B cell (primary cell): ENCODE measurements around the gene KLF3. TPM values are rescaled to one million over a fixed set of nuclear protein-coding genes. Genes with fewer than 3 reads are reported as not detected.

Experiments
- ATAC-seq: fragments of 200-7000 bp; cut with Tn5 transposase; one replicate; pipeline ENCODE4 v1.10.0; 2021; ENCODE audit warnings: low read depth, mild to moderate bottlenecking, moderate number of reproducible peaks, moderate library complexity
- CTCF ChIA-PET: fragments of 350-600 bp; sonication (Branson Sonifier 250); formaldehyde crosslinking; loops from one replicate; lab custom pipeline; 2021; ENCODE audit warnings: antibody characterized with exemption, inconsistent platforms; lab: Charles Lee
- POLR2A ChIA-PET: fragments of 350-600 bp; sonication (Branson Sonifier 250); formaldehyde crosslinking; loops from one replicate; lab custom pipeline; 2021; ENCODE audit warnings: antibody characterized with exemption; lab: Charles Lee
- DNase-seq: peaks from one replicate; pipeline ENCODE4 v3.0.0; 2013
- H2AFZ ChIP-seq: 2 replicates; pipeline ENCODE4 v1.6.1; 2012; ENCODE audit warnings: mild to moderate bottlenecking, low read depth, low read length; ENCODE audit not compliant: insufficient read depth, poor library complexity, severe bottlenecking
- H3K27ac ChIP-seq, 2 donors: 1 replicate in 1 of 2; 2 replicates in 1 of 2; pipeline ENCODE4 v1.5.1; 2012 to 2013; ENCODE audit warnings: low read length in 2 of 2, mild to moderate bottlenecking in 2 of 2, moderate library complexity in 1 of 2
- H3K27me3 ChIP-seq, 4 experiments: fragments of 200-600 bp in 1 of 4; sonication (generic) in 1 of 4; replicated peaks in 1 of 4; 1 replicate in 2 of 4; 2 replicates in 2 of 4; pipeline versions ENCODE4 v1.6.1 to v1.7.0; 2013 to 2016; ENCODE audit warnings: low read length in 3 of 4, mild to moderate bottlenecking in 2 of 4, mixed read lengths in 1 of 4, moderate library complexity in 1 of 4; ENCODE audit not compliant: insufficient read depth in 4 of 4, control insufficient read depth in 3 of 4; ENCODE audit errors: control extremely low read depth in 1 of 4
- H3K36me3 ChIP-seq, 2 experiments: replicated peaks in 1 of 2; 1 replicate in 1 of 2; 2 replicates in 1 of 2; pipeline versions ENCODE4 v1.6.1 to v1.7.1; 2013; ENCODE audit warnings: low read length in 1 of 2; ENCODE audit not compliant: insufficient read depth in 2 of 2, control insufficient read depth in 1 of 2; ENCODE audit errors: control extremely low read depth in 1 of 2, extremely low read depth in 1 of 2
- H3K4me1 ChIP-seq, 2 donors: fragments of 200-600 bp in 1 of 2; sonication (generic) in 1 of 2; 1 replicate in 1 of 2; 2 replicates in 1 of 2; pipeline versions ENCODE4 v1.5.1 to v1.6.1; 2013 to 2017; ENCODE audit warnings: low read length in 2 of 2; ENCODE audit not compliant: control insufficient read depth in 2 of 2, insufficient read depth in 2 of 2
- H3K4me2 ChIP-seq: replicated peaks from 2 replicates; pipeline ENCODE3; 2012; ENCODE audit warnings: mild to moderate bottlenecking, low read depth, low read length; ENCODE audit not compliant: poor library complexity, severe bottlenecking
- H3K4me3 ChIP-seq, 5 experiments: fragments of 200-600 bp in 1 of 5; sonication (generic) in 1 of 5; 1 replicate in 3 of 5; 2 replicates in 2 of 5; pipeline versions ENCODE4 v1.5.1 to v1.7.0; 2011 to 2016; ENCODE audit warnings: low read length in 4 of 5, mild to moderate bottlenecking in 4 of 5, low read depth in 2 of 5, control low read depth in 1 of 5, moderate library complexity in 1 of 5; ENCODE audit not compliant: insufficient read depth in 1 of 5; ENCODE audit errors: control extremely low read depth in 1 of 5, extremely low read depth in 1 of 5
- H3K79me2 ChIP-seq: fragments of 200-600 bp; sonication (generic); one replicate; pipeline ENCODE4 v1.6.0; 2016; ENCODE audit warnings: low read length; ENCODE audit not compliant: control insufficient read depth, insufficient read depth
- H3K9ac ChIP-seq: fragments of 200-600 bp; sonication (generic); 2 replicates; pipeline ENCODE4 v1.6.1; 2017; ENCODE audit warnings: mild to moderate bottlenecking, low read length, moderate library complexity
- H3K9me3 ChIP-seq, 3 donors: one replicate each; pipeline versions ENCODE4 v1.6.1 to v1.7.1; 2013; ENCODE audit warnings: low read length in 2 of 3; ENCODE audit not compliant: control insufficient read depth in 2 of 3, insufficient read depth in 1 of 3; ENCODE audit errors: control extremely low read depth in 1 of 3
- H4K20me1 ChIP-seq: 2 replicates; pipeline ENCODE4 v1.6.0; 2012; ENCODE audit warnings: mild to moderate bottlenecking, low read length; ENCODE audit not compliant: insufficient read depth, control insufficient read depth, poor library complexity, severe bottlenecking
- H3K27ac Mint-ChIP-seq: one replicate; pipeline ENCODE4 v1.8.0; 2021; ENCODE audit warnings: mixed read lengths
- H3K27me3 Mint-ChIP-seq: one replicate; pipeline ENCODE4 v1.8.0; 2021; ENCODE audit warnings: mixed read lengths
- H3K4me1 Mint-ChIP-seq: one replicate; pipeline ENCODE4 v1.8.0; 2021; ENCODE audit warnings: mixed read lengths
- H3K4me3 Mint-ChIP-seq: one replicate; pipeline ENCODE4 v1.8.0; 2021; ENCODE audit warnings: mixed read lengths
- H3K9me3 Mint-ChIP-seq: one replicate; pipeline ENCODE4 v1.8.0; 2022; ENCODE audit warnings: mixed read lengths; ENCODE audit not compliant: insufficient read depth
- EZH2 ChIP-seq: IDR thresholded peaks from 2 replicates; pipeline ENCODE4 v1.6.1; 2012; ENCODE audit warnings: borderline replicate concordance, low read depth, mild to moderate bottlenecking, moderate library complexity, low read length; ENCODE audit not compliant: insufficient read depth, poor library complexity, severe bottlenecking
- WGBS: methylation state at CpG from one replicate; pipeline ENCODE4 v1.1.5; 2013; ENCODE audit warnings: missing lambda C conversion rate; ENCODE audit not compliant: insufficient coverage; 5-methylcytosine and 5-hydroxymethylcytosine counted together
- intact Hi-C: fragments of 100-400 bp; cut with micrococcal nuclease; formaldehyde crosslinking; loops from one replicate; pipeline ENCODE4 v1.10.0; 2022
- polyA plus RNA-seq: library from polyadenylated mRNA; depleted of rRNA; stranded (reverse); fragments of >200 nt; gene quantifications from 2 replicates; pipeline ENCODE4 v1.2.3, GENCODE V29; 2012
- total RNA-seq, 2 donors: library from RNA; stranded (reverse); fragments of 120-200 nt in 1 of 2; gene quantifications; 1 replicate in 1 of 2; 2 replicates in 1 of 2; pipeline versions ENCODE4 v1.2.3 to v1.2.4, GENCODE V29; 2013 to 2022
- TF ChIP-seq, protein P1 (sequence below): fragments of 200-600 bp; IDR thresholded peaks from one replicate; pipeline ENCODE4 v1.8.0; 2022; ENCODE audit warnings: antibody characterized with exemption, mild to moderate bottlenecking

The KLF3 gene
- total and polyA plus RNA-seq, 2 donors (not counting 1 experiment from before 2014, with no cell fraction given) = 32.9 to 51.9 TPM

DNA sequence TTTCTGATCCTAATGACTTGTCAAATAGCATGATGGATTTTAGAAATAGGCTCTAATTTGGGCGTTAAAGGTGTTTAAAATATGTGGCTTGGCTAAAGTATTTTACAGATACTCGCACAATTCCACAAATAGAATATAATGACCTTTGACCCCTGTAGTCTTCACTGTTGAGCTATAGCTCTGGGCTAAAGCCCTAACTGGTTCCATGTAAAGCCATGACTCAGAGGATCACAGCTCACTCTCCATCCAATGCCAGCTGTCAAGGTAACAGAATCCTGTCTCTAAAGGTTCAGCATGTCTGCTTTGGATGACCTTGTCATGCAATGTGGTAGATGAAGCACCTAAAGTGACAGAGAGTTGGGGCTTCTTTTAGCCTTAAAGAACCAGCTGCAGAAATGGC lies 76.3 kb downstream of the KLF3 start:
- Histone ChIP-seq H3K9me3 (peaks cover 0 to 5% (median 0%) of the 10 kb centered on the region in 3 donors), H2AFZ (no peak overlapping the region), H3K27me3 (no peaks in the 10 kb centered on the region), H3K36me3 (no peaks in the 10 kb centered on the region), H3K79me2 (no peaks in the 10 kb centered on the region), H4K20me1 (no peaks in the 10 kb centered on the region), H3K4me3 (no peak overlapping the region), H3K27ac (no peak overlapping the region), H3K4me1 (peaks cover 12 to 14% of the 10 kb centered on the region in 2 donors), H3K9ac (no peak overlapping the region), H3K4me2 (no peak overlapping the region)
- WGBS = no CpG with 5 or more reads among the region's 2 CpGs
- ATAC-seq = no peak
- H3K27ac Mint-ChIP-seq = no peak overlapping the region
- peaks cover 2% of the 10 kb centered on the region for H3K9me3 Mint-ChIP-seq
- CTCF ChIA-PET = interaction anchor here (1.0 to 2.4 kb wide), 4 partner anchors 9 to 560 kb away, joined by 3 to 7 read pairs (median 4); no protein-coding TSS in a partner anchor
- no peak overlapping the region for H3K4me3 Mint-ChIP-seq
- no peaks in the 10 kb centered on the region for H3K27me3 Mint-ChIP-seq
- intact Hi-C loops = no loop called here
- no peak for TF ChIP-seq EZH2
- TF ChIP-seq, protein P1, sequence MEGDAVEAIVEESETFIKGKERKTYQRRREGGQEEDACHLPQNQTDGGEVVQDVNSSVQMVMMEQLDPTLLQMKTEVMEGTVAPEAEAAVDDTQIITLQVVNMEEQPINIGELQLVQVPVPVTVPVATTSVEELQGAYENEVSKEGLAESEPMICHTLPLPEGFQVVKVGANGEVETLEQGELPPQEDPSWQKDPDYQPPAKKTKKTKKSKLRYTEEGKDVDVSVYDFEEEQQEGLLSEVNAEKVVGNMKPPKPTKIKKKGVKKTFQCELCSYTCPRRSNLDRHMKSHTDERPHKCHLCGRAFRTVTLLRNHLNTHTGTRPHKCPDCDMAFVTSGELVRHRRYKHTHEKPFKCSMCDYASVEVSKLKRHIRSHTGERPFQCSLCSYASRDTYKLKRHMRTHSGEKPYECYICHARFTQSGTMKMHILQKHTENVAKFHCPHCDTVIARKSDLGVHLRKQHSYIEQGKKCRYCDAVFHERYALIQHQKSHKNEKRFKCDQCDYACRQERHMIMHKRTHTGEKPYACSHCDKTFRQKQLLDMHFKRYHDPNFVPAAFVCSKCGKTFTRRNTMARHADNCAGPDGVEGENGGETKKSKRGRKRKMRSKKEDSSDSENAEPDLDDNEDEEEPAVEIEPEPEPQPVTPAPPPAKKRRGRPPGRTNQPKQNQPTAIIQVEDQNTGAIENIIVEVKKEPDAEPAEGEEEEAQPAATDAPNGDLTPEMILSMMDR = no peak
- POLR2A ChIA-PET = no interaction called here
- peaks cover 9% of the 10 kb centered on the region for H3K4me1 Mint-ChIP-seq
- DNase-seq = no peak

DNA sequence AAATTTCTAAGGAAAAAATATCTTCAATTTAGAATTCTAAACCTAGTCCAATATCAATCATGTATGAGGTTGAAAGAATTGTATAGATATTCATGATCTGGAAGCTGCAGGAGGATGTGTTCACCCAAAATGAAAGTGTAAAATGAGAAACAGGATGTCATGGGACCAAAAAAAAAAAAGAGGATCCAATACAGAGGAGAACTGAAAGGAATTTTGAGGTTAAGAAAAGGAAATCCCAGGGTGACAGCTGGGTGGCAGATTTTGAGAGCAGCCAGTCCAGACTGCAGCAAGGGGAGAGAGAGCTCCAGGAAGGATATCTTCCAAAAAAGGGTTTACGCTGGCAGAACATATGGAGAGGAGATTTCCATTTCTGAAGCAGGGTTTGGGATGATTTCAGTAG lies 79.9 kb downstream of the KLF3 start:
- Histone ChIP-seq H3K9me3 (peaks cover 0 to 30% (median 26%) of the 10 kb centered on the region in 3 donors), H3K27ac (no peak overlapping the region), H3K4me3 (no peak overlapping the region), H3K4me2 (peak overlapping the region; percentile 41), H3K4me1 (peaks cover 12 to 14% of the 10 kb centered on the region in 2 donors), H3K9ac (no peak overlapping the region), H3K36me3 (no peaks in the 10 kb centered on the region), H3K79me2 (no peaks in the 10 kb centered on the region), H2AFZ (no peak overlapping the region), H3K27me3 (no peaks in the 10 kb centered on the region), H4K20me1 (no peaks in the 10 kb centered on the region)
- ATAC-seq = no peak
- no peak overlapping the region for H3K27ac Mint-ChIP-seq
- CTCF ChIA-PET = interaction anchor here (0.6 to 1.5 kb wide), 6 partner anchors 15 to 564 kb away, joined by 3 to 7 read pairs (median 5); partner anchors contain the start of gene TLR10
- 25% methylated on average over 1 of the region's 1 CpG for WGBS
- H3K9me3 Mint-ChIP-seq = peaks cover 9% of the 10 kb centered on the region
- intact Hi-C loops = no loop called here
- H3K4me1 Mint-ChIP-seq = peaks cover 9% of the 10 kb centered on the region
- POLR2A ChIA-PET = no interaction called here
- DNase-seq = peak; percentile 42
- peak overlapping the region; percentile 15 for H3K4me3 Mint-ChIP-seq
- no peaks in the 10 kb centered on the region for H3K27me3 Mint-ChIP-seq
- TF ChIP-seq EZH2 = no peak
